ENCODE measurements around the gene TRAF1.

TRAF1 gene

GRCh38 chr9:120922404-120923195 is 4.0 kb downstream of the TRAF1 start:
- DNase-seq = no peak

DNA sequence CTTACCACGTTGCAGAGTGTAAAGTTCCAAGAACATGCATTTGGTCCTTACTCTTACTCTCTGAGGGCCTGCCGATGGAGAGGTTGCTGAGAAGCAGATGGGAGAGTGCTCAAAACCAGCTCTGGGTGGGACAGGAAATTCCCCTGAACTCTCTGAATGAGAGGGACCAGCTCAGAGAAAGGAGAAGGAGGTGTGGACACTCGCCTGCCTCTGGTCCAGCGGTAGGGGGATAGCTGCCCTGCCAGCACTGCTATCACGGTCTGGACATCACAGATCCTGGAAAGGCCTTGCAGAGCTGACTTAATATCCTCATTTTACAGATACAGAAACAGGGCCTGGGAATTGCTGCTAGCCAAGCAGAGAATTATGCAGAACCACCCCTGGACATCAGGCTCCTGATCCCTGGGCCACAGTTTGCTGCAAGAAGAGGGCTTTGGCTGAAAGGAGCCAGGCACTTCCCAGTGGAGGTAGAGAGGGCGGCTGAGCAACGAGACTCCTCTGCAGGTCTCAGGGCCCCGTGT is 4.9 kb downstream of the TRAF1 start:
- DNase-seq = no peak

DNA sequence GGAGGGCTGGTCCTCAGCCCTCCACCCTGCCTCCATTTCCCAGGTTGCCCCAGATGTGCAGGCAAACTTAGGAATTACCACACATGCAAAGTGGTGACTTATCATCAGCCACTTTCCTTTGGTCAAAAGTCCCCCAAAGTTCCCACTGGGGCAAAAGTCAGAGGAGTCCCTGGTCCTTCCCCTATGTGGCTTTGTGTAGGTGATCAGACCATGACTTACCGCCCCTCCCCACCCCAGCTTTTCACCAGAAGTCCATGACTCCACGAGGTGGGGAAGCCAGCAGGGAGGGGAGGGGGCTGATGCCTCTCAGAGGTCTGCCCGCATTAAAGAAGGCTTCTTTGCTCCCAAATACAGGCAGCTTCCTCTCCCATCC is 5.8 kb downstream of the TRAF1 start:
- no peak for DNase-seq

DNA sequence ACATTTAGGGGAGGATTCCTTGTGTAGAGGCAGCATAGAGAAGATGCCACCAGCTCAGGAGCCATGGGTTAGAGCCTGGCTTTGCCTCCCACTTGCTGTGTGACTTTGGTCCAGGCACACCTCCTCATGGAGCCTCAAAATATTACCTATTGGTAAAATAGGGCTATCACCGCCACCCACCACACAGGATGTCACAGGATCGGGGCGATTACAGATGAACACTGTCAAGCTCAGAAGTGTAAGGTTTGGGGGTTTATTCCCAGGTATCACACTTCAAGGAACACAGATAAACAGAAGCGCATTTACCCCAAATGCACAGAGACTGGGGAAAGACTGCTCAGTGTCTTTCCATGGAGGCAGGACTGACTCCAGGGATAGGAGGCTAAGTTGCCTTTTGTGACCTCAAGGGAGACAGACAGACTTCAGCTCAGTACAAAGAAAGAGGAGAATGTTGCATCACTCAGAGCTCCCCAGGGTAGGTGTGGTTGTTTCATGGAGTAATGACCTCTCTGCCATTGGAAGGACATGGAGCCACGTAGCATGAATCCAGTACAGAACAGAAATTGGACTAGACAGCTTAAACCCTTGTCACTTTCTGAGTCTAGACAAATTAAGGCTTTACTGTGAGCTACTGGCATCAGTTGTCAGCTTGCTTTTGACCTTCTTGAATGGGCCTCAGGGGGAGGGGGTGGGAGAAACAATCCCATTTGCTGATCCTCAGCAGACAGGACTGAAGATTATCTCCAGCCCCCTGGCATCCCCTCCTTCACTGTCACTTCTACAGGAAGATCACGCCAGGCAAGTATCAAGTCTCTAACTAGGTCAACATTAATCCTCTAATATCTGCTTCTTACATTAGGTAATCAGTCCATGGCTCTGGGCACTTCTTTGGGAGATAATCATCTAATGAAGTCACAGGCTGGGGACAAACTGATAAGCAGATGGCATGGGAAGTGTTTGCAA is 6.5 kb downstream of the TRAF1 start:
- no peak for DNase-seq

GRCh38 chr9:120918931-120919842 is 7.4 kb downstream of the TRAF1 start:
- DNase-seq = no peak

- no peak for DNase-seq
Observed at GRCh38 chr9:120917929-120918762, 8.4 kb downstream of the TRAF1 start.

DNA sequence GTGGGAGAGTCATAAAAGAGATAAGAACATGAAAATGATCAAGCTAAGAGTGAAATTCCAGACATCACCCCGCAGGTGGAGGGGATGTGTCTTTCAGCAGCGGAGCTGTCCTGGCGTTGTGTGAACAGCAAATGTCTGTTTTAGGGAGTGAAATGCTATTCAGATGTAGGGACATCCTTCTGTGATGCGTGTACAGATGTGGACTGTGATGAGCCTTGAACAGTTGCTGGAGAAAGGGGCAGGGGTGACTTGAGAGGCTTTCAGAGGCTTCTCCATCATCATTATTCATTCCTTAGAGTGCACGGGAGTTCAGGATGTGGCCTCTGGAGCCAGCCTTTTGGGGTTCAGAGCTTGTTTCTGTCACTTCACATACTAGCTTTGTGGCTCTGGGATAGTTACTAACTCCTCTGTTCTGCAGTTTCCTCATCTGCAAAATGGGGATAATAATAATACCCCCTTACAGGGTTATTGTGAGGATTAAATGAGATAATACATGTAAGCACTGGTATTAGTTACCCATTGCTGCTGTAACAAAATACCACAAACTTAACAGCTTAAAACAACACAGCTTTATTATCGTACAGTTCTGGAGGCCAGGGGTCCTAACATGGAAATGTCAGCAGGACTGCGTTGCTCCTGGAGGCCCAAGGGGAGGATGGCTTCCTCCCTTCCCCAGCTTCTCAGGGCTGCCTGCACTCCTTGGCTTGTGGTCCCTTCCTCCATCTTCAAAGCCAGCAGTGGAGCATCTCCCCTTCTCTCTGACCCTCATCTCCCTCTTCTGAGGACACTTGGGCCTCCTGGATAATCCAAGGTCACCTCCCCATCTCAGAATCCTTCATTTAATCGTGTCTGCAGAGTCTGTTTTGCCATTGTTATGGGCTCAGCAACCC is 9.4 kb downstream of the TRAF1 start:
- no peak for DNase-seq

GRCh38 chr9:120916588-120916987 is 10.0 kb downstream of the TRAF1 start:
- no peak for DNase-seq

DNA sequence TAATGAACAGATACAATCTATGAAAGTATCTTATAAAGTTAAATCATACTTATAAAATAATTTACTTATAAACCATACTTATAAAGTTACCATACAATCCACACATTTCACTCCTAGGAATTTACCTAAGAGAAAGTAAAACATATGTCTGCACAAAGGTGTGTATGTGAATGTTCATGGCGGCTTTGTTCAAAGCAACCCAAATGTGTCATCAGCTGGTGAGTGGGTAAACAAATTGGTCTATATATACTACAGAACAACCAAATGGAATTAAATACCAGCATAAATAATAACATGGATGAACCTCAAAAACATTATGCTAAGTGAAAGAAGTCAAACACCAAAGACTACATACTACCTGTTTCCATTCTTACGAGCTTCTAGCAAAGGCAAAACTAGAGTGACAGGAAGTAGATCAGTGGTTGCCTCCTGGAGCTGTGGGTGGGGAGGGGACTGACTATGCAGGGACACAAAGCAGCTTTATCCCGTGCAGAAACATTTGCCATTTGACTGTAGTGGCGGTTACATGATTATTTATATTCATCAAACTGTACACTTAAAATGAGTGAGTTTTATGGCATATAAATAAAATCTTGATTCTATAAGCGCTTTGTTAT is 10.6 kb downstream of the TRAF1 start:
- no peak for DNase-seq

DNA sequence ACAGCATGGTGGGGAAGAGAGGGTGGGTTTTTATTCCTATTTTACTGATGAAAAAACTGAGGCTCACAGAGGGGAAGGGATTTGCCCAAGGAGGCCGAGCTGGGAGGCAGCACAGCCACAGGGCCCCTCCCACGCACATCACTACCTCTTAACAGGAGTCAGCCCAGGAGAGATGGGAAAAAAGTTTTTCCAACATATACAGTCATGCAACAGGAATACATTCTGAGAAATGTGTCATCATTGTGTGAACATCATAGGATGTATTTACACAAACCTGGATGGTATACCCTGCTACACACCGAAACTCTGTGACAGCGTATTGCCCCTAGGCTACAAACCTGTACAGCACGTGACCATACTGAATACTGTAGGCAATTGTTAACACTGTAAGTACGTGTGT is 11.6 kb downstream of the TRAF1 start:
- DNase-seq = no peak

DNA sequence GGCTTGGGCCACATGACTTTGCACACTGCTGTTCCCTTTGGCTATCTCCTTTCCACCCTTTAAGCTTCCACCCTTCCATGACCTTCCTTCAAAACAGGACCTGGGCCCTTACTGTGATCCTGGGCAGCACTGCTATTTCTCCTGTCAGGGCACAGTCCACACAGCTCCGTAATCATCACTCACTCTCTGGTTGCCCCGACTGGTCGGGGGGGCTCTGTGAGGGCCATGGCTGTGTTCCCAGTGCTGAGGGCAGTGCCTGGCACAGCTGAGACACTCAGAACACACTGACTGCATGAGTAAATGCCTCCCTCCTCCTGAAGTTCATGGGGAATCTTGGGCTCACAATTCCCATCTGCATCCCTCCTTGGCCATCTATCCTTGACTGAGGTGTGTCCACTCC is 12.2 kb downstream of the TRAF1 start:
- no peak for DNase-seq

- DNase-seq = no peak
Observed at GRCh38 chr9:120913647-120914264, 12.8 kb downstream of the TRAF1 start.

- no peak for DNase-seq
Observed at GRCh38 chr9:120912958-120913646, 13.5 kb downstream of the TRAF1 start.

GRCh38 chr9:120911295-120911837 is 15.2 kb downstream of the TRAF1 start:
- DNase-seq = no peak

- no peak for DNase-seq
Observed at GRCh38 chr9:120910643-120911042, 16.0 kb downstream of the TRAF1 start.

DNA sequence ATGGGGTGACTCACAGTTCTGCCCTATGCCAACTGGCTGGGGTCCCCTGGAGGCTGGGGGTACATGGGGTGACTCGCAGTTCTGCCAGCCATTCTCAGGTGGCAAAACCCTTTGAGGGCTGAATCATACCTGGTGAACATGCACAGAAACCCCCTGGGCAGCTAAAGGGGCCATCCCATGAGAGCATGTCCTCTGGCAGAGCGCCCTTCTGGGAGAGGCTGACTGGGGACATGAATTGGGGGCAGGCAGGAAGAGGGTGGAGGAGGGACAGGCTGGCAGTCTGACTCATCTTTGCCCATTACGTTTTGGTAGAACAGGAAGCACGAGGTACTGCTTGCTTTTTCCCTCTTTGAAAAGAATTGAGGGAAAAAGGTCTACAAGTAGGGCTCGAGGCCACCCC is 16.7 kb downstream of the TRAF1 start:
- DNase-seq = peak; percentile 21

GRCh38 chr9:120905315-120906164 is 21.1 kb downstream of the TRAF1 start:
- DNase-seq = peak; percentile 39

DNA sequence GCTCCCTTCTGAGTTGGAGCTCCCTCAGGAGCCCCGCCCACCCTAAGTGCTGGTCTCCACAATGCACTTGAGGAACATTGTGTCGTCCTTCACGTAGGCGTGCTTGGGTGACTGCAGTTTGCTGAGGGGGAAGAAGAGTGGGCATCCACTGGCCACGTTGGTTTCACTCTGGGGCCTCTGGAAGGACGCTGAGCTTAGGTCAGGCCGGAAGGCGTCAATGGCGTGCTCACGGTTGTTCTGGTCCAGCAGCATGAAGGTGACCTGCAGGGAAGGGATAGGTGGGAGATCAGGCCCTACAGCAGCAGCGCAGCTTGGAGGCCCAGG is 21.7 kb downstream of the TRAF1 start:
- DNase-seq = no peak

Measured in DMS53 (cell line).